SK-MEL-5 (cell line): Measurements from ENCODE around the gene SDR9C7. TPM values are rescaled to one million over a fixed set of nuclear protein-coding genes. Genes with fewer than 3 reads are reported as not detected.
"Not testable (repeated sequence)": the region's sequence is repeated elsewhere in the genome, so short reads cannot be mapped to it uniquely, and the experiment has no call there.

Experiments used
- DNase-seq: peaks from one replicate; pipeline ENCODE4 v3.0.0-alpha.2; 2016; ENCODE audit warnings: low read depth, low spot score
- in situ Hi-C: cut with HindIII; loops from 2 replicates; pipeline ENCODE4 v1.10.0; 2016; ENCODE audit warnings: low sequenced_read_pairs, high pct_unique_total_duplicates, low pct_unique_long_range_greater_than_20kb
- total RNA-seq: library from RNA; depleted of rRNA; stranded (reverse); fragments of >200 nt; shearing (Covaris generic); gene quantifications from 2 replicates; pipeline ENCODE4 v1.2.3, GENCODE V29; 2014

The SDR9C7 gene
- total RNA-seq, 1 experiment from 2014 or later: not detected

- DNase-seq: no peak
- in situ Hi-C loops: no loop called here
Observed at GRCh38 chr12:56930241-56930640, 4.0 kb downstream of the SDR9C7 start.

- in situ Hi-C loops: no loop called here
- no peak for DNase-seq
Observed at GRCh38 chr12:56929780-56930179, 4.4 kb downstream of the SDR9C7 start.

- in situ Hi-C loops: no loop called here
- DNase-seq: no peak
Observed at GRCh38 chr12:56928262-56928661, 5.9 kb downstream of the SDR9C7 start.

GRCh38 chr12:56927281-56927680 is 6.9 kb downstream of the SDR9C7 start:
- in situ Hi-C loops: no loop called here
- DNase-seq: no peak

- in situ Hi-C loops: no loop called here
Observed at GRCh38 chr12:56922031-56922430, 12.2 kb downstream of the SDR9C7 start.

GRCh38 chr12:56921346-56921745 is 12.9 kb downstream of the SDR9C7 start:
- in situ Hi-C loops: no loop called here
- DNase-seq: no peak

More at GRCh38 chr12:56922031-56922430, 12.2 kb downstream of the SDR9C7 start:
- DNase-seq: no peak

- DNase-seq, in situ Hi-C loops: not testable (repeated sequence)
Observed at GRCh38 chr12:56918139-56918538, 16.1 kb downstream of the SDR9C7 start.

GRCh38 chr12:56916996-56917333 is 17.2 kb downstream of the SDR9C7 start:
- in situ Hi-C loops: no loop called here
- no peak for DNase-seq

- in situ Hi-C loops: no loop called here
- DNase-seq: no peak
Observed at GRCh38 chr12:56916296-56916995, 17.8 kb downstream of the SDR9C7 start.

- DNase-seq: no peak
- in situ Hi-C loops: no loop called here
Observed at GRCh38 chr12:56914724-56915123, 19.5 kb downstream of the SDR9C7 start.

- DNase-seq: no peak
- in situ Hi-C loops: no loop called here
Observed at GRCh38 chr12:56914256-56914655, 20.0 kb downstream of the SDR9C7 start.

- in situ Hi-C loops: not testable (repeated sequence)
Observed at GRCh38 chr12:56909403-56909802, 24.8 kb downstream of the SDR9C7 start.

GRCh38 chr12:56908136-56908535 is 26.1 kb downstream of the SDR9C7 start:
- DNase-seq: no peak
- in situ Hi-C loops: no loop called here

More at GRCh38 chr12:56909403-56909802, 24.8 kb downstream of the SDR9C7 start:
- DNase-seq: not testable (repeated sequence)

- DNase-seq: no peak
- in situ Hi-C loops: no loop called here
Observed at GRCh38 chr12:56905852-56906251, 28.4 kb downstream of the SDR9C7 start.

- in situ Hi-C loops: no loop called here
- no peak for DNase-seq
Observed at GRCh38 chr12:56903374-56903773, 30.8 kb downstream of the SDR9C7 start.

- in situ Hi-C loops, DNase-seq: not testable (repeated sequence)
Observed at GRCh38 chr12:56901313-56901712, 32.9 kb downstream of the SDR9C7 start.

- in situ Hi-C loops: no loop called here
- DNase-seq: no peak
Observed at GRCh38 chr12:56900583-56900982, 33.6 kb downstream of the SDR9C7 start.

- no peak for DNase-seq
- in situ Hi-C loops: no loop called here
Observed at GRCh38 chr12:56898938-56899337, 35.3 kb downstream of the SDR9C7 start.

GRCh38 chr12:56897844-56898361 is 36.3 kb downstream of the SDR9C7 start:
- in situ Hi-C loops: no loop called here
- DNase-seq: no peak
